Thoracic aorta (tissue), 2 donors: ENCODE data around the gene FAM83G. TPM values are rescaled to one million over a fixed set of nuclear protein-coding genes. Genes with fewer than 3 reads are reported as not detected.

Source experiments
- ATAC-seq: fragments of 150-250 bp; one replicate; pipeline ENCODE4 v1.8.0; 2017; ENCODE audit warnings: low read depth; ENCODE audit not compliant: insufficient number of reproducible peaks, low FRiP score
- DNase-seq: peaks from one replicate; pipeline ENCODE4 v3.0.0-alpha.2; 2020; ENCODE audit warnings: low spot score
- H3K27ac ChIP-seq, 2 donors: fragments of 200-600 bp; sonication (generic); 1 replicate in 1 of 2; 2 replicates in 1 of 2; pipeline ENCODE4 v1.5.1; 2016; ENCODE audit warnings: mild to moderate bottlenecking in 2 of 2, moderate library complexity in 2 of 2
- H3K27me3 ChIP-seq: fragments of 200-600 bp; sonication (generic); replicated peaks from 2 replicates; pipeline ENCODE4 v1.6.0; 2016; ENCODE audit warnings: mild to moderate bottlenecking; ENCODE audit not compliant: insufficient read depth
- H3K36me3 ChIP-seq: fragments of 200-600 bp; sonication (generic); one replicate; pipeline ENCODE4 v1.5.1; 2016
- H3K4me1 ChIP-seq, 2 donors: fragments of 200-600 bp; sonication (generic); 1 replicate in 1 of 2; 2 replicates in 1 of 2; pipeline versions ENCODE4 v1.5.1 to v1.6.0; 2016; ENCODE audit warnings: low read depth in 2 of 2, mild to moderate bottlenecking in 1 of 2; ENCODE audit not compliant: control insufficient read depth in 1 of 2
- H3K4me3 ChIP-seq: fragments of 200-600 bp; sonication (generic); 2 replicates; pipeline ENCODE4 v1.5.1; 2016; ENCODE audit warnings: mild to moderate bottlenecking
- H3K9me3 ChIP-seq: fragments of 200-600 bp; sonication (generic); 2 replicates; pipeline ENCODE4 v1.5.1; 2016
- total RNA-seq, 2 donors: library from RNA; depleted of rRNA; stranded (reverse); fragments of >200 nt; gene quantifications; one replicate each; pipeline versions ENCODE4 v1.1.0 to v1.2.3, GENCODE V29; 2016
- TF ChIP-seq, protein P1 (sequence below): fragments of 200-600 bp; sonication (generic); IDR thresholded peaks from one replicate; pipeline ENCODE4 v1.5.1; 2019; ENCODE audit warnings: antibody characterized with exemption

Gene FAM83G
- total RNA-seq, 2 donors from 2014 or later = 10.8 to 19.8 TPM

DNA sequence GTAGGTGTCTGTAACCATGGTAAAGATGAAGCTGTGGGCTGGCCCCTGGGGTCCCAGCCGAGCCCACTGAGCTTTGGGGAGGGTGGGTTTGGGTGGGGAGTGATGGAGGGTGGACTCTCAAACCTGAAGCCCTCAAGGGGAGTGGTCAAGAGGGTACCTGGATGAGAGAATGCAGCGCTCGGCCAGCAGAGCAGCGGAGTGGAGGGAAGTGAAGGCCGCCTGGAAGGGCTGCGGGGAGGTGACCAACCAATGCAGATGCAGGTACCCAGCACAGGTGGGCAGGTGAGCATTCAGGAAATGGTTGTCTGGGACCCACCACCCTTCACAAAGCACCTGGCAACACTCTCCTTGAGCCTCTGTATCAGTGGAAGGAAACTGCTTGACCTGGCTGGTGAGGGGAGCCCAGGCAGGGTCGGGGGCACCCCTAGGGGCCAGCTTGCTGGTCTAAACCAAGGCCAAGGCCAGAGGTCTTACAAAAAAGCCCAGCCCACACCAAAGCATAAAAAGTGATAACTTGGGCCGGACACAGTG lies 56.0 kb downstream of the FAM83G start:
- TF ChIP-seq, protein P1, sequence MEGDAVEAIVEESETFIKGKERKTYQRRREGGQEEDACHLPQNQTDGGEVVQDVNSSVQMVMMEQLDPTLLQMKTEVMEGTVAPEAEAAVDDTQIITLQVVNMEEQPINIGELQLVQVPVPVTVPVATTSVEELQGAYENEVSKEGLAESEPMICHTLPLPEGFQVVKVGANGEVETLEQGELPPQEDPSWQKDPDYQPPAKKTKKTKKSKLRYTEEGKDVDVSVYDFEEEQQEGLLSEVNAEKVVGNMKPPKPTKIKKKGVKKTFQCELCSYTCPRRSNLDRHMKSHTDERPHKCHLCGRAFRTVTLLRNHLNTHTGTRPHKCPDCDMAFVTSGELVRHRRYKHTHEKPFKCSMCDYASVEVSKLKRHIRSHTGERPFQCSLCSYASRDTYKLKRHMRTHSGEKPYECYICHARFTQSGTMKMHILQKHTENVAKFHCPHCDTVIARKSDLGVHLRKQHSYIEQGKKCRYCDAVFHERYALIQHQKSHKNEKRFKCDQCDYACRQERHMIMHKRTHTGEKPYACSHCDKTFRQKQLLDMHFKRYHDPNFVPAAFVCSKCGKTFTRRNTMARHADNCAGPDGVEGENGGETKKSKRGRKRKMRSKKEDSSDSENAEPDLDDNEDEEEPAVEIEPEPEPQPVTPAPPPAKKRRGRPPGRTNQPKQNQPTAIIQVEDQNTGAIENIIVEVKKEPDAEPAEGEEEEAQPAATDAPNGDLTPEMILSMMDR = no peak
- Histone ChIP-seq H3K4me3 (no peak overlapping the region), H3K9me3 (no peaks in the 10 kb centered on the region), H3K4me1 (no peaks in the 10 kb centered on the region), H3K27ac (no peak overlapping the region), H3K36me3 (no peaks in the 10 kb centered on the region), H3K27me3 (no peaks in the 10 kb centered on the region)
- ATAC-seq = no peak
- DNase-seq = no peak

DNA sequence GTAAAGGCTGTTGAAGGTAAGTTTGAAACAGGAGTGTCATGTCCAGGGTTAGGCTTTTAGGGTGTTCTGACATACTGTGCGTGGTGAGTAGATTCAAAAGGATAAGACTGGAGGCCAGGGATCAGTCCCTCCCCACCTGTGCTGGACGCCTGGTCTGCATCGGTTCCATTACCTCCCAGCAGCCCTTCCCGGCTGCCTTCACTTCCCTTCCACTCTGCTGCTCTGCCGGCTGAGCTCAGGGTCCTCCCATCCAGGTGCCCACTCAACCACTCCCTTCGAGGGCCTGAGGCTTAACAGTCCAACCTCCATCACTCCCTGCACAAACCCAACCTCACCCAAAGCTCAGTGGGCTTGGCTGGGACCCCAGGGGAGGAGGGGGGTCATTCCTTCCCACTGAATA lies 56.7 kb downstream of the FAM83G start:
- DNase-seq (no peak), ATAC-seq (no peak)
- no peaks in the 10 kb centered on the region for H3K36me3 ChIP-seq
- no peak overlapping the region for H3K4me3 ChIP-seq
- TF ChIP-seq, protein P1 = no peak
- H3K27me3 ChIP-seq = no peaks in the 10 kb centered on the region
- H3K27ac ChIP-seq = no peak overlapping the region
- no peaks in the 10 kb centered on the region for H3K4me1 ChIP-seq
- H3K9me3 ChIP-seq = no peaks in the 10 kb centered on the region

DNA sequence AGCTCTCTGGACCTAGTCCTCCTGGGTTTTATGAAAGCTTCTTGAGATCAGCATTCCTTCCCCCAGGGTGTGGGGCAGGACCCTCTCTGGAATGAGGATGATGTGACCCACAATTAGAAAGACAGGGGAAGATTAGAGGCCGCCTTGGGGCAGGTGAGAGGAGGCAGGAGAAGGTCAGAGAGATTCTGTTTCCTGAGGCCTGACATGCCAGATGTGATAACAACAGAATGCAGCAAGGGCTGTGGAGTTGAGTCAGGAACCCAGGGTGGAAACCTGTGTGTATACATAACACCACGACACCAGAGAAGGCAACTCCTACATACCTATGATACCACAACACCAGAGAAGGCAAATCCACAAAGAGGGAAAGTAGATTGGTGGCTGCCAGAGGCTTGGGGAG lies 58.0 kb downstream of the FAM83G start:
- ATAC-seq (no peak), DNase-seq (no peak)
- Histone ChIP-seq H3K36me3 (no peaks in the 10 kb centered on the region), H3K27me3 (no peaks in the 10 kb centered on the region), H3K27ac (no peak overlapping the region), H3K4me3 (no peak overlapping the region), H3K4me1 (no peaks in the 10 kb centered on the region), H3K9me3 (no peaks in the 10 kb centered on the region)
- TF ChIP-seq, protein P1 = no peak

DNA sequence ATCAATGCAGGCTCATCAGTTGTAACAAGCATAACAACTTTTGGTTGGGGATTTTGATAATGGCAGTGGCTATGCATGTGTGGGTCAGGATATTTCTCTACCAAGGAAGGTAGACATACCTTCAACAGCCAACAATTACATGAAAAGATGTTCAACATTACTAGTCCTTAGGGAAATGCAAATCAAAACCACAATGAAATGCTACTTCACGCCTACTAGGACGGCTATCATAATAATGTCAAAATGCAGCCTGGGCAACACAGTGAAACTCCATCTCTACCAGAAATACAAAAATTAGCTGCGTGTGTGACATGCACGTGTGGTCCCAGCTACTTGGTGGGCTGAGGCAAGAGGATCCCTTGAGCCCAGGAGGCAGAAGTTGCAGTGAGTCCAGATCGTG lies 59.9 kb downstream of the FAM83G start:
- no peak for DNase-seq
- TF ChIP-seq, protein P1 = no peak
- ATAC-seq = no peak
- Histone ChIP-seq H3K36me3 (no peaks in the 10 kb centered on the region), H3K27ac (no peak overlapping the region), H3K4me1 (no peaks in the 10 kb centered on the region), H3K27me3 (no peaks in the 10 kb centered on the region), H3K9me3 (no peaks in the 10 kb centered on the region), H3K4me3 (no peak overlapping the region)

DNA sequence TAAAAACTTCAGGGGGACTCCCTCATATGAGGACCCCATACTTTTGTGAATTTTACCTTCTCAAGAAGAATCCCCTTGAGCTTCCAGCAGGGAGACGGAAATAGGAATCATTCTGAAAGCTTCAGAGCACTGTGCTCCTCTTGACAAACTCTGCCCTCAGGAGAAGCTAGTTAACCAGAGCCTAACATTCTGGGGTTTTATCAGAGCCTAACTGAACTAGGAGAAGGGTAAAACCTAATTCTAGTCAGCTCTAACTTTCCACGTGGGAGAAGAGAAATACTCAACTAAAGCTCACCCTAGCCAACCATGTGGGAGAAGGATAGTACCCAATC lies 65.9 kb downstream of the FAM83G start:
- H3K27ac ChIP-seq = no peak overlapping the region
- H3K27me3 ChIP-seq = no peaks in the 10 kb centered on the region
- H3K4me3 ChIP-seq = no peak overlapping the region
- TF ChIP-seq, protein P1 = no peak
- ATAC-seq (no peak), DNase-seq (no peak)
- H3K9me3 ChIP-seq = no peaks in the 10 kb centered on the region
- no peaks in the 10 kb centered on the region for H3K4me1 ChIP-seq
- H3K36me3 ChIP-seq = no peaks in the 10 kb centered on the region
